ENCODE results near the gene ACBD3. TPM values are rescaled to one million over a fixed set of nuclear protein-coding genes. Genes with fewer than 3 reads are reported as not detected.
A peak's percentile ranks its signal among the peaks of the same experiment; 100 is the strongest.

Gene ACBD3
- total RNA-seq, 1 donor from 2014 or later: 25.4 TPM

- intact Hi-C loops (cut with micrococcal nuclease): no loop called here
- Mint-ChIP-seq H3K4me1 (ENCODE audit: low read depth) (peaks cover 15% of the 10 kb centered on the region), H3K36me3 (ENCODE audit: low read depth) (no peaks in the 10 kb centered on the region), H3K9me3 (no peaks in the 10 kb centered on the region), H3K27ac (no peak overlapping the region), H3K4me3 (ENCODE audit: low read depth) (no peak overlapping the region), H3K27me3 (ENCODE audit: low read depth) (peaks cover 6% of the 10 kb centered on the region)
- no peak for DNase-seq (ENCODE audit: low spot score)
Observed at GRCh38 chr1:226111883-226112261, 74.7 kb downstream of the ACBD3 start.

DNA sequence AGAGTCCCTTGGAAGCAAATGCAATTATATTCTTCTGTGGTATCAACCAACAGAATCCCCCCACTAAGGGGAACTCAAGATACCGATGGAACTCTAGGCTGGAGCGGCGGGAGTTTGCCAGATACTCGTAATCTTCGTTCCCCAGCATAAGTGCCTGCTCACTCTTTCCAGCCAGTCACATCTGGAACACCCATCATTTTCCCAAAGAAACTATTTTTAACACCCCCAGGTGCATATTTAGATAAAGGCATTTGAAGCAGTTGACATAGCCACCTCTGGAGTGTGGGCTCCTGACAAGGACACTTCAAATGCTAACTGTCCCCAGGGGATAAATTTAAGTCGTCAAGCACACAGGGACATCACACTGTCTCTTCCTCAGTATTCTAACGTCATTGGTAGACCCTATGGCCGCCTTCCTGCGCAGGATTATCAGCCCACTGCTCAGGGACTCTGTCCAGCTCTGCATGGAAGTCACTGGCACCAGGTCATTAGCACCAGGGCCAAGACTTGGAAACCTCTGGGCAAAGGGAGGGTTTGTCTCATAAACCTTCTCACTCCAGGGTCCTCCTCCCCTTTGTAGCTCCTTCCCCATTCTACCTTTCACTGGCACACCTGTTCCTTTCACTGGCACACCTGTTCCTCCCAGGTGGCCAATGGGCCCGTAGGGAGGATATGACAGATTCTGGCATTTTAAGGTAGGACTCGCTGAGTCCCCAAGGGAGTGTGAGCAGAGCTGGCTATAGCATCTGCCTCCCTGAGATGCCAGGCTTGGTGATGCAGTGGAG is 75.3 kb downstream of the ACBD3 start:
- Mint-ChIP-seq H3K27me3 (ENCODE audit: low read depth) (peaks cover 6% of the 10 kb centered on the region), H3K27ac (peak overlapping the region; percentile 33), H3K36me3 (ENCODE audit: low read depth) (no peaks in the 10 kb centered on the region), H3K4me1 (ENCODE audit: low read depth) (peaks cover 15% of the 10 kb centered on the region), H3K9me3 (no peaks in the 10 kb centered on the region), H3K4me3 (ENCODE audit: low read depth) (peak overlapping the region; percentile 68)
- intact Hi-C loops (cut with micrococcal nuclease): no loop called here
- DNase-seq (ENCODE audit: low spot score): no peak

DNA sequence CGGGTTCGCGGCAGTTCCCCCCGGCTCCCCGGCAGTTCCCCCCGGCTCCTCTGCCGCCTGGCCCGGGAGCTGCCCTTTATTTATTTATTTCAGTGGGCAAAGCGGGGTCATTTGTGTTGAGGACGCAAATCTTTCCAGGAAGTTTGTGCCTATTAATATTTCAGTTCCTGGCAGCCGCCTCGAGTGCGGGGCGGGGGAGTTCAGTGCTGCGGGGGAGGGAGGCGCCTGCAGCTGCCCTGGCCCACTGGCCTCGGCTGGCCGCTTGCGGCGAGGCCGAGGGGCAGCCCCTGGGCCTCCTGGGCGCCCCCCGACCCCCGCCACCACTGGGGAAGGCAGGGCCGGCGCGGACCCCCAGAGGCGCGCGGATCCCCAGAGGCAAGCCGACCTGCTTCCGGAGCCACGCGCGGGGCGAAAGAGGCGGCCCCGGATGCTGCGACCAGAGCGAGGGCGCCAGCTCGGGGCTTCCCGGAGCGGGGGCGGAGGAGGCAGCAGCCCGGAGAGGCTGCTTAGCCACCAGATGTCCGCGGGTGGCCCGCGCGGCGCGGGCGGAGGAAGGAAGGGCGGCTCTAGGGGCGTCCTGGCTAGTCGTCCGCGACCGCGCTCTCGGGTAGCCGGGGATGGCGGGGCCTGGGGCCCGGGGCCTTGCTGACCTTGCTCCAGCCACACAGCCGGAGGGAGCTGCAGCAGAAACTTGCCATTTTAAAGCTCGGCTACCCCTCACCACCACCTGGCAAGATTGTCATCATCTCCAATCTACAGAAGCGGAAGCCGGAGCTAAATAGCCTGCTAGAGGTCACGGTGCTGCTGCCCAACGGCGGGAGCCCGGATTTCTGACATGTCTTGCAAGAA is 76.1 kb downstream of the ACBD3 start:
- intact Hi-C loops (cut with micrococcal nuclease): loop anchor here (1.0 kb wide), 2 partner anchors 10 to 12 kb away; no protein-coding TSS in a partner anchor
- Mint-ChIP-seq H3K27ac (no peak overlapping the region), H3K27me3 (ENCODE audit: low read depth) (peaks cover 6% of the 10 kb centered on the region), H3K36me3 (ENCODE audit: low read depth) (no peaks in the 10 kb centered on the region), H3K4me3 (ENCODE audit: low read depth) (peak overlapping the region; percentile 68), H3K9me3 (no peaks in the 10 kb centered on the region), H3K4me1 (ENCODE audit: low read depth) (peaks cover 15% of the 10 kb centered on the region)
- DNase-seq (ENCODE audit: low spot score): peak; percentile 55

DNA sequence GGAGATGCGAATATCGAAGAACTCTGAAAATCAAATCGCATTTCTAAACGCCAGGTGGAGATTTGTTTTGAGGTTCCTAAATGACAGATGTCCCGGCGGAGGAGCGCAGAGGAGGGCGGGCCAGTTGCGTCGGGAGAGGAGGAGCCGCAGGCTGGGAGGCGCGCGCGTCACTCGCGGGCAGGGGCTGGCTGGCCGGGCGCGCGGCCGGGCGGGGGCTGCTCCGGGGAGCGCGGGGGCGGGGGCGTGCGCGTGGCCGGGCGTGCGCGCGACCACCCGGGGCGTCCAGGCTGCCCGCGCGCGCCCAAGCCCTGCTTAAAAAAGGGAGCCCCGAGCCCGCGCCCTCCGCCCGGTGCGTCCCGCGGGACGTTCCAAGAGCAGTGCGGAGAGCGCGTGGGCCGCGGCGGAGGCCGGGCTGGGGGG is 76.7 kb downstream of the ACBD3 start:
- no peaks in the 10 kb centered on the region for H3K36me3 Mint-ChIP-seq (ENCODE audit: low read depth)
- peaks cover 6% of the 10 kb centered on the region for H3K27me3 Mint-ChIP-seq (ENCODE audit: low read depth)
- H3K27ac Mint-ChIP-seq: peak overlapping the region; percentile 79
- DNase-seq (ENCODE audit: low spot score): peak; percentile 77
- peak overlapping the region; percentile 83 for H3K4me3 Mint-ChIP-seq (ENCODE audit: low read depth)
- intact Hi-C loops (cut with micrococcal nuclease): loop anchor here (1.0 kb wide), 2 partner anchors 10 to 12 kb away; no protein-coding TSS in a partner anchor
- no peaks in the 10 kb centered on the region for H3K9me3 Mint-ChIP-seq
- H3K4me1 Mint-ChIP-seq (ENCODE audit: low read depth): peaks cover 15% of the 10 kb centered on the region

DNA sequence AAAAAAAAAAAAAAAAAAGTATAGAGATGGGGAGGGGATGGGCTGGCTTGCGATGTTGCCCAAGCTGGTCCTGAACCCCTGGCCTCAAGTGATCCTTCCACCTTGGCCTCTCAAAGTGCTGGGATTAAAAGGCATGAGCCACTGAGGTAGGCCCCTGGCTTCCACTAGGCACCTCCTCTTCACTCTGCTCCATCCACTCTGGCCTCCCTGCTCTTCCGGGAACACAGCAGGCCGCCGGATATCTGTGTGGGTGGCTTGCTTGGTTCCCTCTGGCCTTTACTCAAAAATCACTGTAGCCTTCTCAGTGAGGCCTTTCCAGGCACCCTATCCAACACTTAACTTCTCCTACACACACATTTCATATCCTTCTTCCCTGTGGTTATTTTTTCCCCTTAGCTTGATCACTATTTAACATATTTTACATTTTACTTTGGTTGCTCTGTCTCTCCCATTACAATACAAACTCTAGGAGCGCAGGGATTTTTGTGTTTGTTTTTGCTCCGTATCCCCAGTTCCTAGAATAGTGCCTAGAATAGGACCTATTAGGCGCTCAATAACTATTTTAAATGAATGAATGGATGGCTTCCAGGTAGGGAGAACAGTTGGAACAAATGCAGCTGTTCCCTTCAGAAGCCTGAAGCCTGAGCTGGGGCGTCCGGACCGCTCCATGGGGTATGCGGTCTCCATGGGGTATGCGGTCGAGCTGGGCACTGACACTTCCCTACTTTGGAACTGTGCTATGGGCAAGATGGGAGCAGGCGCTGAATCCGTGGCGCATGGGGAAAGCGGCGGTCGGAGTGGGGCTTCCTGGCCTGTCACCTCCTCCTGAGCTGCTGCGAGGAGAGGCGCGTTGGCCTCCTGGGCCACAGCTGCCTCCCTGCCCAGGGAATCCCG is 77.4 kb downstream of the ACBD3 start:
- Mint-ChIP-seq H3K27ac (peak overlapping the region; percentile 79), H3K9me3 (no peaks in the 10 kb centered on the region), H3K4me3 (ENCODE audit: low read depth) (peak overlapping the region; percentile 83), H3K4me1 (ENCODE audit: low read depth) (peaks cover 15% of the 10 kb centered on the region), H3K36me3 (ENCODE audit: low read depth) (no peaks in the 10 kb centered on the region), H3K27me3 (ENCODE audit: low read depth) (peaks cover 6% of the 10 kb centered on the region)
- DNase-seq (ENCODE audit: low spot score): no peak
- intact Hi-C loops (cut with micrococcal nuclease): no loop called here

- intact Hi-C loops (cut with micrococcal nuclease): no loop called here
- peaks cover 5% of the 10 kb centered on the region for H3K27me3 Mint-ChIP-seq (ENCODE audit: low read depth)
- H3K4me1 Mint-ChIP-seq (ENCODE audit: low read depth): peaks cover 15% of the 10 kb centered on the region
- H3K4me3 Mint-ChIP-seq (ENCODE audit: low read depth): no peak overlapping the region
- H3K27ac Mint-ChIP-seq: no peak overlapping the region
- no peaks in the 10 kb centered on the region for H3K36me3 Mint-ChIP-seq (ENCODE audit: low read depth)
- no peaks in the 10 kb centered on the region for H3K9me3 Mint-ChIP-seq
- DNase-seq (ENCODE audit: low spot score): no peak
Observed at GRCh38 chr1:226107471-226108460, 78.8 kb downstream of the ACBD3 start.

DNA sequence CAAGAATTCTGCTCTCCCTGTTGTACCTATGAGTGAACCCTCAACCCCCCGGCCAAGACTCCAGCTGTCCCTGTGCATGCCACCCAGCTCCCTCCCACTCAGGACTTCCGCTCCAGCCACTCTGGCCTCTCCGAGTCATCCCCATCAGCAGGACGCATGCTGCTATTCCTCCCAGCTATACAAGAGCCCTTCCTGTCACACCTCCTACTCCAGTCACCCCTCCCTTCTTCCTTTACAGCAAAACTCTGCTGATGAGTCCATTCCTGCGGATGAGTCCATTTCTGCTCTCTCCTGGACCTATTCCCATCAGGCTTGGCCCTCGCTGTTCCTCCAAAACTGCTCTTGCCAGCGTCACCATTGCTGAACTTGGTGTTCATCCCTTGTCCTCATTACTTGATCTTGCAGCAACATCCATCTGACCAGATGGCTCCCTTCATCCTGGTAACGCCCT is 81.8 kb downstream of the ACBD3 start:
- H3K36me3 Mint-ChIP-seq (ENCODE audit: low read depth): no peaks in the 10 kb centered on the region
- no peak overlapping the region for H3K4me3 Mint-ChIP-seq (ENCODE audit: low read depth)
- no peaks in the 10 kb centered on the region for H3K9me3 Mint-ChIP-seq
- DNase-seq (ENCODE audit: low spot score): no peak
- no peaks in the 10 kb centered on the region for H3K27me3 Mint-ChIP-seq (ENCODE audit: low read depth)
- intact Hi-C loops (cut with micrococcal nuclease): no loop called here
- H3K27ac Mint-ChIP-seq: no peak overlapping the region
- peaks cover 17% of the 10 kb centered on the region for H3K4me1 Mint-ChIP-seq (ENCODE audit: low read depth)

DNA sequence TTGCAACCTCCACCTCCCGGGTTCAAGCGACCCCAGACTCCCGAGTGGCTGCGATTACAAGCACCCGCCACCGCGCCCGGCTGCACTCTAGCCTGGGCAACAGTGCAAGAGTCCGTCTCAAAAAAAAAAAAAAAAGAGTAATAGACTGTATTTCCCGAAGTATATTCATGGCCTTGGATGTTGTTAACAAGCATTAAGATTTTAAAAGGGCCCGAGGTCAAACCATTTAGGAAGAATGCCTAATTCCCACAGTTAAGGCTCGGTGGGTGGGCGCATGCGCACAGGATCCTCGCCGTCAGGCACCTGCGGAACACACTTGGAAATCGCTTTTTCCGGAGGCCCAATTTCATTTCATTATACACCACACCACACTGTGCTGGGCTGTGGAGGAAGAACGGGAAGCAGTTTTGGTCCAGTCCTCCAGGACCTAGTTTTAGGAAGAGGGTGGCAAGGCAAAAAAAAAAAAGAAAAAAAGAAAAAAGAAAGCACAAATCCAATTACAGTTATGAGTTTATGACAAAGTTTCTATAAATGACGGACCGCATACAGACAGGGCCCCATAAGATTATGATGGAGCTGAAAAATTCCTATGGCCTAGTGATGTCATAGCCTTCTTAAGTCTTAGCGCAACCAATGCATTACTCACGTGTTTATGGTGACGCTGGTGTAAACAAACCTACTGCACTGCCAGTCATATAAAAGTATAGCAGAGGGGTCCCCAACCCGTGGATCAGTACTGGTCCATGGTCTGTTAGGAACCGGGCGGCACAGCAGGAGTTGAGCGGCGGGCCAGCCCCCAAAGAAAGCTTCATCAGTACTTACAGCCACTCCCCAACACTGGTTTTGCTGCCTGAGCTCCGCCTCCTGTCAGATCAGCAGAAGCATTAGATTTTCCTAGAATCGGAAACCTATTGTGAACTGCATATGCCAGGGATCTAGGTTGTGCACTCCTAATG is 85.8 kb downstream of the ACBD3 start:
- DNase-seq (ENCODE audit: low spot score): no peak
- intact Hi-C loops (cut with micrococcal nuclease): loop anchor here (1.0 kb wide), 1 partner anchor 10 kb away; no protein-coding TSS in a partner anchor
- peaks cover 12% of the 10 kb centered on the region for H3K4me1 Mint-ChIP-seq (ENCODE audit: low read depth)
- H3K27ac Mint-ChIP-seq: peak overlapping the region; percentile 11
- H3K27me3 Mint-ChIP-seq (ENCODE audit: low read depth): peaks cover 8% of the 10 kb centered on the region
- peak overlapping the region; percentile 78 for H3K4me3 Mint-ChIP-seq (ENCODE audit: low read depth)
- H3K36me3 Mint-ChIP-seq (ENCODE audit: low read depth): no peaks in the 10 kb centered on the region
- no peaks in the 10 kb centered on the region for H3K9me3 Mint-ChIP-seq

- intact Hi-C loops (cut with micrococcal nuclease): no loop called here
- H3K36me3 Mint-ChIP-seq (ENCODE audit: low read depth): no peaks in the 10 kb centered on the region
- H3K4me3 Mint-ChIP-seq (ENCODE audit: low read depth): no peak overlapping the region
- H3K27ac Mint-ChIP-seq: no peak overlapping the region
- H3K9me3 Mint-ChIP-seq: no peaks in the 10 kb centered on the region
- H3K4me1 Mint-ChIP-seq (ENCODE audit: low read depth): peaks cover 12% of the 10 kb centered on the region
- H3K27me3 Mint-ChIP-seq (ENCODE audit: low read depth): peaks cover 12% of the 10 kb centered on the region
- no peak for DNase-seq (ENCODE audit: low spot score)
Observed at GRCh38 chr1:226098870-226099835, 87.4 kb downstream of the ACBD3 start.

Measured in activated T-helper 2 cell treated with anti-CD3 and anti-CD28 coated beads, Interferon-gamma antibody, Interleukin-2, Interleukin-4, amounts not matched to agents 10 μg/mL and 5 μg/mL and 100 μg/mL, durations not matched to agents 14 hours and 24 hours and 36 hours (primary cell).